Measurements from ENCODE around the gene IGFBP5. TPM values are rescaled to one million over a fixed set of nuclear protein-coding genes. Genes with fewer than 3 reads are reported as not detected.

The IGFBP5 gene
- total and polyA plus RNA-seq, 2 experiments from 2014 or later, result 113 to 232 TPM

GRCh38 chr2:216713691-216714336 is 18.5 kb upstream of the IGFBP5 start:
- Histone ChIP-seq H3K27ac (no peak overlapping the region), H3K36me3 (replicated peaks; ENCODE audit: insufficient read depth, low read depth) (no peaks in the 10 kb centered on the region), H4K20me1 (ENCODE audit: insufficient read depth, poor library complexity, severe bottlenecking) (no peaks in the 10 kb centered on the region), H3K9me3 (ENCODE audit: low read depth) (no peaks in the 10 kb centered on the region), H3K4me3 (no peak overlapping the region), H3K4me2 (no peak overlapping the region), H3K79me2 (no peaks in the 10 kb centered on the region), H3K4me1 (ENCODE audit: insufficient read depth) (peaks cover 4% of the 10 kb centered on the region), H3K27me3 (no peaks in the 10 kb centered on the region), H2AFZ (no peak overlapping the region), H3K9me2 (replicated peaks; ENCODE audit: insufficient read depth) (no peaks in the 10 kb centered on the region)
- DNase-seq (ENCODE audit: low spot score), result peak; percentile 64
- 79% methylated on average over 8 of the region's 8 CpGs for WGBS (ENCODE audit: low lambda C conversion rate, missing lambda C conversion rate)
- no peak for TF ChIP-seq EZH2phosphoT487 (IDR thresholded peaks at IDR 0.05; ENCODE audit: low read depth, severe bottlenecking, unreplicated experiment)
- no peak for TF ChIP-seq EZH2 (IDR thresholded peaks at IDR 0.05; ENCODE audit: borderline replicate concordance)
- no peak for TF ChIP-seq CTCF (IDR thresholded peaks at IDR 0.05; ENCODE audit: poor library complexity)

GRCh38 chr2:216711348-216711747 is 16.0 kb upstream of the IGFBP5 start:
- DNase-seq (ENCODE audit: low spot score), result no peak
- Histone ChIP-seq H3K9me2 (replicated peaks; ENCODE audit: insufficient read depth) (no peaks in the 10 kb centered on the region), H3K27ac (peak overlapping the region; percentile 73), H3K27me3 (no peaks in the 10 kb centered on the region), H3K79me2 (no peaks in the 10 kb centered on the region), H3K4me1 (ENCODE audit: insufficient read depth) (peaks cover 4% of the 10 kb centered on the region), H3K4me2 (peak overlapping the region; percentile 24), H4K20me1 (ENCODE audit: insufficient read depth, poor library complexity, severe bottlenecking) (no peaks in the 10 kb centered on the region), H2AFZ (no peak overlapping the region), H3K4me3 (no peak overlapping the region), H3K36me3 (replicated peaks; ENCODE audit: insufficient read depth, low read depth) (no peaks in the 10 kb centered on the region), H3K9me3 (ENCODE audit: low read depth) (no peaks in the 10 kb centered on the region)
- WGBS (ENCODE audit: low lambda C conversion rate, missing lambda C conversion rate), result 85% methylated on average over 8 of the region's 8 CpGs
- TF ChIP-seq EZH2phosphoT487 (IDR thresholded peaks at IDR 0.05; ENCODE audit: low read depth, severe bottlenecking, unreplicated experiment), result no peak

DNA sequence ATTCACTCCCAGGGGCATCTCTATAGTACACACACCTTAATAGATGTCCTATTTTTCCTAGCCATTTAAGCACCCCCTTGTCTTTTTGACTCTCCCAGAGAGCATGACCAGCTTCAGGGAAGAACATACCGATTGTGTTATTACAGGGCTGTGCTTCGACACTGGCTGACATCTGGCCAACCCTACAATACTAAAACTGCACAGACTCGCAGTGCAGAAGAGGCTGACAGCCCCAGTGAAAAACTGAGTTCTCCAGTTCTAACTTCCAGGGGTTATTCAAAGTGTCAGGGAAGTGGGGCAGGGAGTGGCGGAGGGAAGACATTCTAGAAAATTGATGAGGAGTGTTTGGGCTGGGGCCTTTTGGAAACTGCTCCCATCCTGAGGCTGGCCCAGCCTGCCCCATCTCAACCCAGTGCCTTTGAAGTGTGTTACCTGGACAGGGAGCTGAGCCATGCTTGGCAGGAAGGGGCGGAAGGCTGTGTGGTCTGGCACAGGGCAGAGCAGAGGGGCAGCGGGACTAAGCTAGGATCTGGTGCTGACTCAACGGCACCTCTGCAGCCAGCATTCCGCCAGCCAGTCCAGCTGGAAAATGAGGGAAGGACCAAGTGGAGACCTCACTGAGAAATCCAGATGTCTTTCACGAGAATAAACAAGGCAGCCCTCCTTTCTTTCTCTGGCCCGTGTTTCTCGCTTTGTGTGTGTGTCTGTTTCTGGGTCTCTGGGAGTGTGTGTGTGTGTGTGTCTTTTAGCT is 15.4 kb upstream of the IGFBP5 start:
- Histone ChIP-seq H3K4me2 (peak overlapping the region; percentile 24), H3K36me3 (replicated peaks; ENCODE audit: insufficient read depth, low read depth) (no peaks in the 10 kb centered on the region), H2AFZ (no peak overlapping the region), H3K27me3 (no peaks in the 10 kb centered on the region), H3K27ac (peak overlapping the region; percentile 73), H4K20me1 (ENCODE audit: insufficient read depth, poor library complexity, severe bottlenecking) (no peaks in the 10 kb centered on the region), H3K79me2 (no peaks in the 10 kb centered on the region), H3K4me3 (no peak overlapping the region), H3K9me3 (ENCODE audit: low read depth) (no peaks in the 10 kb centered on the region), H3K9me2 (replicated peaks; ENCODE audit: insufficient read depth) (no peaks in the 10 kb centered on the region), H3K4me1 (ENCODE audit: insufficient read depth) (peaks cover 4% of the 10 kb centered on the region)
- WGBS (ENCODE audit: low lambda C conversion rate, missing lambda C conversion rate), result 63% methylated on average over 11 of the region's 11 CpGs
- peak; percentile 42 for DNase-seq (ENCODE audit: low spot score)
- TF ChIP-seq CTCF (IDR thresholded peaks at IDR 0.05; ENCODE audit: poor library complexity) (no peak), EZH2phosphoT487 (IDR thresholded peaks at IDR 0.05; ENCODE audit: low read depth, severe bottlenecking, unreplicated experiment) (no peak), EZH2 (IDR thresholded peaks at IDR 0.05; ENCODE audit: borderline replicate concordance) (no peak)

DNA sequence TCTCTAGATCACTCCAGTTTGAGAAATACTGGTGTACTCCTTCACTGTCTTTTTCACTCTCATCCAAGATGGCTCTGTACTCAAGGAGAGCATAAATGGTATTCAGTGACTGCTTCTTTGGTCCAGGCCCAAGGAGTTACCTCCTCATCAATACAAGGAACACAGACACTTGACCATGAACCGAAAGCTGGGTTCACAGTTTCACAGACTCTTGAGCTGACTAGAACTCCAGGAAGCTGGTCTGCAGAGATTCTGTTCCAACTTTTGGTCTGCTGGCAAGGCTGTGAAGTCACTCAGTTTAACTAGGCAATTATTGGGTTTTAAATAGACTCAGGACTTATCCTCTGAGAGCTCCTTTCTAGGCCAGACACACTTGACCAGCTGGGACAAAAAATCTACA is 7.4 kb upstream of the IGFBP5 start:
- no peaks in the 10 kb centered on the region for H3K9me3 ChIP-seq (ENCODE audit: low read depth)
- DNase-seq (ENCODE audit: low spot score), result no peak
- no peaks in the 10 kb centered on the region for H3K79me2 ChIP-seq
- no peak overlapping the region for H3K4me3 ChIP-seq
- no peaks in the 10 kb centered on the region for H3K27me3 ChIP-seq
- no peak overlapping the region for H2AFZ ChIP-seq
- no peaks in the 10 kb centered on the region for H3K9me2 ChIP-seq (replicated peaks; ENCODE audit: insufficient read depth)
- WGBS (ENCODE audit: low lambda C conversion rate, missing lambda C conversion rate), result 100% methylated on average over 1 of the region's 1 CpG
- H3K4me2 ChIP-seq, result no peak overlapping the region
- no peak for TF ChIP-seq EZH2 (IDR thresholded peaks at IDR 0.05; ENCODE audit: borderline replicate concordance)
- no peak for TF ChIP-seq EZH2phosphoT487 (IDR thresholded peaks at IDR 0.05; ENCODE audit: low read depth, severe bottlenecking, unreplicated experiment)
- H3K27ac ChIP-seq, result no peak overlapping the region
- no peaks in the 10 kb centered on the region for H3K36me3 ChIP-seq (replicated peaks; ENCODE audit: insufficient read depth, low read depth)
- H4K20me1 ChIP-seq (ENCODE audit: insufficient read depth, poor library complexity, severe bottlenecking), result no peaks in the 10 kb centered on the region
- H3K4me1 ChIP-seq (ENCODE audit: insufficient read depth), result peaks cover 33% of the 10 kb centered on the region
